ENCODE measurements around the gene SLC10A7. TPM values are rescaled to one million over a fixed set of nuclear protein-coding genes. Genes with fewer than 3 reads are reported as not detected.

SLC10A7 gene
- total RNA-seq, 1 donor: 20.3 TPM

- H3K4me3 ChIP-seq (ENCODE audit: low read depth, low read length): no peak overlapping the region
- TF ChIP-seq CTCF (IDR thresholded peaks at IDR 0.05; ENCODE audit: insufficient read depth, low read depth, low read length): no peak
- DNase-seq (ENCODE audit: low read depth): no peak
These were observed 285.5 kb downstream of the SLC10A7 start for GRCh38 chr4:146236216-146236615.

- no peak for TF ChIP-seq CTCF (IDR thresholded peaks at IDR 0.05; ENCODE audit: insufficient read depth, low read depth, low read length)
- H3K4me3 ChIP-seq (ENCODE audit: low read depth, low read length): no peak overlapping the region
- peak; percentile 51 for DNase-seq (ENCODE audit: low read depth)
These were observed 286.0 kb downstream of the SLC10A7 start for GRCh38 chr4:146235654-146236177.

- no peak for DNase-seq (ENCODE audit: low read depth)
- TF ChIP-seq CTCF (IDR thresholded peaks at IDR 0.05; ENCODE audit: insufficient read depth, low read depth, low read length): no peak
- H3K4me3 ChIP-seq (ENCODE audit: low read depth, low read length): no peak overlapping the region
These were observed 289.5 kb downstream of the SLC10A7 start for GRCh38 chr4:146232131-146232722.

DNA sequence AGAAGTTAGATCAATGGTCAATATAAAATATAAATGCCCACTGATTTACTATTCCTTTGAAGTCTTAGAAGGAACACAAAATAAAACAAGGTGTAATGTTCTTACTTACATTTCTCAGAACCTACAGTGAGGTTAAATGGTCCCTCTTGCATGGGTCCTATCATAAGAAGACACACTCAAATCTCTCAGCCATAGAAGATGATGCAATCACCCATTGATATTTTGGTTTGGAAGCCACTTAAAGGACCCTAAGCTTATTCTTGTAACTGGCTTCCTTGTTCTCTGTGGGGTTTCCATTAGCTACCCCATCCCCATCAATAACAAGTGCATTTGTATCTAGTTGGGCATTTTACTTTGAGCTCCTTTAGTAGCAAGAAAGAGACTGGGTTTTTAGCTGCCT lies 292.3 kb downstream of the SLC10A7 start:
- TF ChIP-seq CTCF (IDR thresholded peaks at IDR 0.05; ENCODE audit: insufficient read depth, low read depth, low read length): no peak
- no peak for DNase-seq (ENCODE audit: low read depth)
- H3K4me3 ChIP-seq (ENCODE audit: low read depth, low read length): no peak overlapping the region

GRCh38 chr4:146224326-146224966 lies 297.3 kb downstream of the SLC10A7 start:
- DNase-seq (ENCODE audit: low read depth): peak; percentile 91
- peak overlapping the region; percentile 13 for H3K4me3 ChIP-seq (ENCODE audit: low read depth, low read length)

DNA sequence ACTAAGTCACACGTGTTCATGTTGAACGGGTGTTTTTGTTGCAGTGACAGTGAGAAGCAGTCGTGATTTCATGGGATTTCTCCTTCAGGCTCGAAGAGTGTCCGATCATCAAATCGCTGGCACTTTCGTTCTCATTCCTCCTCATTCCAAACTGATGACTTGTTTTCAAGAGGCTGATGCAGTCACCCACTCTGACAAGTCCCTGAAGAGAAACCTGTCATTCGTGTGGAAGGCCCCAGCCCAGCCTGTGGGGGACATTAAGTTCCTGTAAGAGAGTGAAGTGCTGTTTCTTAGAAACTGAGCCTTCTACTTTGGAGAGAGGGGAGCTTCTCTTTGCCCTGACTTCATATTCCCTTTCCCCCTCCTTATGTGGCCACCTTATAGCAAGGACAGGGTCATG lies 299.4 kb downstream of the SLC10A7 start:
- peak overlapping the region; percentile 24 for H3K4me3 ChIP-seq (ENCODE audit: low read depth, low read length)
- DNase-seq (ENCODE audit: low read depth): peak; percentile 55
- no peak for TF ChIP-seq CTCF (IDR thresholded peaks at IDR 0.05; ENCODE audit: insufficient read depth, low read depth, low read length)

More at GRCh38 chr4:146224326-146224966, 297.3 kb downstream of the SLC10A7 start:
- TF ChIP-seq CTCF (IDR thresholded peaks at IDR 0.05; ENCODE audit: insufficient read depth, low read depth, low read length): no peak
